Measurements from ENCODE around the gene RTP3. TPM values are rescaled to one million over a fixed set of nuclear protein-coding genes. Genes with fewer than 3 reads are reported as not detected.

The RTP3 gene
- total and polyA plus RNA-seq, 4 donors = not detected

GRCh38 chr3:46468753-46469600 is 28.8 kb upstream of the RTP3 start:
- no peak overlapping the region for H3K9ac ChIP-seq (ENCODE audit: insufficient read depth in 1 of 2, low read length in 2 of 2)

GRCh38 chr3:46469680-46470357 is 28.0 kb upstream of the RTP3 start:
- ATAC-seq (ENCODE audit: insufficient read depth, low FRiP score) = no peak
- no peak for DNase-seq
- Histone ChIP-seq H3K27ac (ENCODE audit: low read depth in 1 of 2, low read length in 1 of 2) (no peak overlapping the region), H3K4me3 (no peak overlapping the region), H3K4me1 (ENCODE audit: control insufficient read depth in 5 of 5, insufficient read depth in 5 of 5, low read length in 5 of 5) (peaks cover 0 to 6% (median 0%) of the 10 kb centered on the region in 5 donors), H3K36me3 (ENCODE audit: control insufficient read depth in 4 of 4, insufficient read depth in 4 of 4, low read length in 4 of 4) (no peaks in the 10 kb centered on the region), H3K9me3 (ENCODE audit: control insufficient read depth in 4 of 4, insufficient read depth in 3 of 4, low read length in 3 of 4) (peaks cover 0 to under 1% (median 0%) of the 10 kb centered on the region in 4 donors), H3K27me3 (ENCODE audit: control insufficient read depth in 3 of 3, insufficient read depth in 3 of 3, low read length in 2 of 3) (peaks cover 0 to 11% (median 9%) of the 10 kb centered on the region in 3 donors), H3K9ac (ENCODE audit: insufficient read depth in 1 of 2, low read length in 2 of 2) (no peak overlapping the region)
- WGBS, 2 donors = 27 to 43% methylated on average over 3 of the region's 3 CpGs
- no peak for TF ChIP-seq CTCF (IDR thresholded peaks at IDR 0.05; ENCODE audit: control extremely low read depth, extremely low read depth)

More at GRCh38 chr3:46468753-46469600, 28.8 kb upstream of the RTP3 start:
- ATAC-seq (ENCODE audit: insufficient read depth, low FRiP score) = no peak
- Histone ChIP-seq H3K4me3 (no peak overlapping the region), H3K4me1 (ENCODE audit: control insufficient read depth in 5 of 5, insufficient read depth in 5 of 5, low read length in 5 of 5) (peaks cover 0 to 6% (median 3%) of the 10 kb centered on the region in 5 donors), H3K27ac (ENCODE audit: low read depth in 1 of 2, low read length in 1 of 2) (peak overlapping the region in 1 of 2 donors; percentile 25), H3K36me3 (ENCODE audit: control insufficient read depth in 4 of 4, insufficient read depth in 4 of 4, low read length in 4 of 4) (no peaks in the 10 kb centered on the region), H3K9me3 (ENCODE audit: control insufficient read depth in 4 of 4, insufficient read depth in 3 of 4, low read length in 3 of 4) (no peaks in the 10 kb centered on the region), H3K27me3 (ENCODE audit: control insufficient read depth in 3 of 3, insufficient read depth in 3 of 3, low read length in 2 of 3) (peaks cover 0 to 19% (median 16%) of the 10 kb centered on the region in 3 donors)
- no peak for TF ChIP-seq CTCF (IDR thresholded peaks at IDR 0.05; ENCODE audit: control extremely low read depth, extremely low read depth)
- 88 to 89% methylated on average over 6 of the region's 6 CpGs for WGBS, 2 donors
- DNase-seq = no peak

- no peak overlapping the region for H3K27ac ChIP-seq (ENCODE audit: low read depth in 1 of 2, low read length in 1 of 2)
- H3K4me1 ChIP-seq (ENCODE audit: control insufficient read depth in 5 of 5, insufficient read depth in 5 of 5, low read length in 5 of 5) = peaks cover 0 to 6% (median 0%) of the 10 kb centered on the region in 5 donors
- TF ChIP-seq CTCF (IDR thresholded peaks at IDR 0.05; ENCODE audit: control extremely low read depth, extremely low read depth) = no peak
- DNase-seq (no peak), ATAC-seq (ENCODE audit: insufficient read depth, low FRiP score) (no peak)
- H3K4me3 ChIP-seq = no peak overlapping the region
- peaks cover 0 to under 1% (median 0%) of the 10 kb centered on the region in 3 donors for H3K27me3 ChIP-seq (ENCODE audit: control insufficient read depth in 3 of 3, insufficient read depth in 3 of 3, low read length in 2 of 3)
- 92 to 95% methylated on average over 4 of the region's 4 CpGs for WGBS, 2 donors
- no peaks in the 10 kb centered on the region for H3K36me3 ChIP-seq (ENCODE audit: control insufficient read depth in 4 of 4, insufficient read depth in 4 of 4, low read length in 4 of 4)
- peaks cover 0 to 3% (median 0%) of the 10 kb centered on the region in 4 donors for H3K9me3 ChIP-seq (ENCODE audit: control insufficient read depth in 4 of 4, insufficient read depth in 3 of 4, low read length in 3 of 4)
- no peak overlapping the region for H3K9ac ChIP-seq (ENCODE audit: insufficient read depth in 1 of 2, low read length in 2 of 2)
Observed at GRCh38 chr3:46470831-46471230, 26.9 kb upstream of the RTP3 start.
